Suprapubic skin (tissue), 4 donors: ENCODE results near the gene DGLUCY. TPM values are rescaled to one million over a fixed set of nuclear protein-coding genes. Genes with fewer than 3 reads are reported as not detected.

Source experiments
- DNase-seq, 2 donors: peaks; one replicate each; pipeline ENCODE4 v3.0.0-alpha.2; 2019; ENCODE audit warnings: low spot score in 2 of 2
- H3K27ac ChIP-seq: fragments of 200-600 bp; sonication (generic); one replicate; pipeline ENCODE4 v1.5.1; 2019
- H3K27me3 ChIP-seq: fragments of 200-600 bp; sonication (generic); one replicate; pipeline ENCODE4 v1.5.1; 2019
- H3K36me3 ChIP-seq: fragments of 200-600 bp; sonication (generic); one replicate; pipeline ENCODE4 v1.5.1; 2019
- H3K4me1 ChIP-seq: fragments of 200-600 bp; sonication (generic); one replicate; pipeline ENCODE4 v1.5.1; 2019
- H3K4me3 ChIP-seq: fragments of 200-600 bp; sonication (generic); one replicate; pipeline ENCODE4 v1.5.1; 2019; ENCODE audit warnings: mild to moderate bottlenecking
- H3K9me3 ChIP-seq: fragments of 200-600 bp; sonication (generic); one replicate; pipeline ENCODE4 v1.5.1; 2019
- CTCF ChIP-seq, 2 donors: fragments of 200-600 bp in 1 of 2; fragments of 450-650 bp in 1 of 2; sonication (generic) in 1 of 2; IDR thresholded peaks; one replicate each; pipeline ENCODE4 v1.5.1; 2016 to 2019; ENCODE audit warnings: antibody characterized with exemption in 2 of 2, mild to moderate bottlenecking in 1 of 2, moderate library complexity in 1 of 2
- EP300 ChIP-seq: sonication (generic); formaldehyde crosslinking; IDR thresholded peaks from one replicate; pipeline ENCODE4 v1.6.1; 2017; ENCODE audit warnings: antibody characterized with exemption
- POLR2A ChIP-seq, 2 donors: fragments of 450-650 bp; IDR thresholded peaks; one replicate each; pipeline ENCODE4 v1.6.1; 2017; ENCODE audit warnings: antibody characterized with exemption in 2 of 2, mild to moderate bottlenecking in 2 of 2, moderate library complexity in 2 of 2
- POLR2AphosphoS5 ChIP-seq, 3 donors: sonication (generic); formaldehyde crosslinking; IDR thresholded peaks; one replicate each; pipeline ENCODE4 v1.6.1; 2017; ENCODE audit warnings: antibody characterized with exemption in 3 of 3
- WGBS: methylation state at CpG from one replicate; pipeline ENCODE4 v1.1.5; 2018; 5-methylcytosine and 5-hydroxymethylcytosine counted together
- total RNA-seq, 4 donors: library from RNA; depleted of rRNA; stranded (reverse); fragments of >200 nt; gene quantifications; one replicate each; pipeline ENCODE4 v1.1.0, GENCODE V29; 2016

Gene DGLUCY
- total RNA-seq, 4 donors from 2014 or later = 54.0 to 94.9 (median 69.3) TPM

- Histone ChIP-seq H3K36me3 (peaks cover 7% of the 10 kb centered on the region), H3K27ac (no peak overlapping the region)
These were observed 116.6 kb downstream of the DGLUCY start for GRCh38 chr14:91230397-91231035.

GRCh38 chr14:91231446-91231845, 117.6 kb downstream of the DGLUCY start:
- WGBS = 52% methylated on average over 3 of the region's 3 CpGs
- no peak for TF ChIP-seq POLR2A (IDR thresholded peaks at IDR 0.05)
- no peak for TF ChIP-seq POLR2AphosphoS5 (IDR thresholded peaks at IDR 0.05)
- TF ChIP-seq EP300 = no peak
- no peak for TF ChIP-seq CTCF (IDR thresholded peaks at IDR 0.05)
- H3K4me1 ChIP-seq = no peaks in the 10 kb centered on the region
- H3K9me3 ChIP-seq = no peaks in the 10 kb centered on the region
- peaks cover 7% of the 10 kb centered on the region for H3K36me3 ChIP-seq
- H3K27me3 ChIP-seq = no peaks in the 10 kb centered on the region
- H3K4me3 ChIP-seq = no peak overlapping the region
- no peak for DNase-seq
- no peak overlapping the region for H3K27ac ChIP-seq

More at GRCh38 chr14:91230397-91231035, 116.6 kb downstream of the DGLUCY start:
- TF ChIP-seq CTCF (IDR thresholded peaks at IDR 0.05) (no peak), POLR2AphosphoS5 (IDR thresholded peaks at IDR 0.05) (no peak), EP300 (no peak), POLR2A (IDR thresholded peaks at IDR 0.05) (no peak)
- Histone ChIP-seq H3K27me3 (no peaks in the 10 kb centered on the region), H3K4me3 (no peak overlapping the region), H3K4me1 (no peaks in the 10 kb centered on the region), H3K9me3 (no peaks in the 10 kb centered on the region)
- 79% methylated on average over 4 of the region's 4 CpGs for WGBS
- no peak for DNase-seq

GRCh38 chr14:91232052-91232451, 118.2 kb downstream of the DGLUCY start:
- DNase-seq = no peak
- 100% methylated on average over 2 of the region's 2 CpGs for WGBS
- peaks cover 4% of the 10 kb centered on the region for H3K36me3 ChIP-seq
- no peaks in the 10 kb centered on the region for H3K9me3 ChIP-seq
- no peaks in the 10 kb centered on the region for H3K27me3 ChIP-seq
- no peak overlapping the region for H3K27ac ChIP-seq
- no peaks in the 10 kb centered on the region for H3K4me1 ChIP-seq
- TF ChIP-seq EP300 = no peak
- TF ChIP-seq POLR2A (IDR thresholded peaks at IDR 0.05) = no peak
- no peak for TF ChIP-seq POLR2AphosphoS5 (IDR thresholded peaks at IDR 0.05)
- TF ChIP-seq CTCF (IDR thresholded peaks at IDR 0.05) = no peak
- H3K4me3 ChIP-seq = no peak overlapping the region

- no peak for DNase-seq
- TF ChIP-seq CTCF (IDR thresholded peaks at IDR 0.05) (no peak), POLR2A (IDR thresholded peaks at IDR 0.05) (no peak), EP300 (no peak), POLR2AphosphoS5 (IDR thresholded peaks at IDR 0.05) (no peak)
- Histone ChIP-seq H3K27me3 (no peaks in the 10 kb centered on the region), H3K9me3 (no peaks in the 10 kb centered on the region), H3K27ac (no peak overlapping the region), H3K4me1 (no peaks in the 10 kb centered on the region), H3K36me3 (peaks cover 3% of the 10 kb centered on the region), H3K4me3 (no peak overlapping the region)
- 79% methylated on average over 2 of the region's 2 CpGs for WGBS
These were observed 118.7 kb downstream of the DGLUCY start for GRCh38 chr14:91232603-91233002.

- no peaks in the 10 kb centered on the region for H3K9me3 ChIP-seq
- 90% methylated on average over 58 of the region's 63 CpGs for WGBS
- no peak overlapping the region for H3K27ac ChIP-seq
- DNase-seq = no peak
- H3K4me3 ChIP-seq = no peak overlapping the region
- peaks cover 2% of the 10 kb centered on the region for H3K36me3 ChIP-seq
- H3K4me1 ChIP-seq = no peaks in the 10 kb centered on the region
- TF ChIP-seq POLR2A (IDR thresholded peaks at IDR 0.05) = no peak
- TF ChIP-seq CTCF (IDR thresholded peaks at IDR 0.05) = no peak
- no peak for TF ChIP-seq POLR2AphosphoS5 (IDR thresholded peaks at IDR 0.05)
- no peak for TF ChIP-seq EP300
- H3K27me3 ChIP-seq = no peaks in the 10 kb centered on the region
These were observed 120.3 kb downstream of the DGLUCY start for GRCh38 chr14:91233936-91234790.
